Measurements from ENCODE around the gene CRYBB2. TPM values are rescaled to one million over a fixed set of nuclear protein-coding genes. Genes with fewer than 3 reads are reported as not detected.

CRYBB2 gene
- total RNA-seq, 2 donors from 2014 or later, result 0.54 TPM; not detected in 1

DNA sequence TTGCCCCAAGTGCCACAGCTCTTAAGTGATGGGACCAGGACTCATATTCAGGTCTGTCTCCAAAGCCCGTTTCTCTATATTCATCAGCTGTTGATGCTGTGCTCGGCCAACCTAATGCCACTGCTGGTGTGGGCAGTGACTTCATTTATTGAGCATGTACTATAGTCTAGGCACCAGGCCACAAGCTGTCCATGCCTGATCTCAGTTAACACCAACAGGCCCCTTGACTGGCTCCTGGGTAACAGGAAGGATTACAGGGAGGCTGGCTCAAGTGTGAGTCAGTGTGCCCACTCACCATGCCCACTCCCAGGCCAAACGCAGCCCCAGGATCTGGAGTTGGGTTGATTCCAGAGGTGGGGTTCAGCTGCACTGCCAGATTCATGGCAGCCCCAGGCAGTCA is 8.6 kb upstream of the CRYBB2 start:
- no peaks in the 10 kb centered on the region for H3K4me1 ChIP-seq (ENCODE audit: control insufficient read depth in 1 of 2, low read depth in 2 of 2)
- no peak for ATAC-seq (ENCODE audit: insufficient number of reproducible peaks, low FRiP score, low read depth)
- no peaks in the 10 kb centered on the region for H3K36me3 ChIP-seq
- TF ChIP-seq CTCF (IDR thresholded peaks at IDR 0.05), result no peak
- no peak overlapping the region for H3K27ac ChIP-seq
- H3K4me3 ChIP-seq, result no peak overlapping the region
- no peaks in the 10 kb centered on the region for H3K9me3 ChIP-seq
- no peak for DNase-seq (ENCODE audit: low spot score)
- no peaks in the 10 kb centered on the region for H3K27me3 ChIP-seq (replicated peaks; ENCODE audit: insufficient read depth)

DNA sequence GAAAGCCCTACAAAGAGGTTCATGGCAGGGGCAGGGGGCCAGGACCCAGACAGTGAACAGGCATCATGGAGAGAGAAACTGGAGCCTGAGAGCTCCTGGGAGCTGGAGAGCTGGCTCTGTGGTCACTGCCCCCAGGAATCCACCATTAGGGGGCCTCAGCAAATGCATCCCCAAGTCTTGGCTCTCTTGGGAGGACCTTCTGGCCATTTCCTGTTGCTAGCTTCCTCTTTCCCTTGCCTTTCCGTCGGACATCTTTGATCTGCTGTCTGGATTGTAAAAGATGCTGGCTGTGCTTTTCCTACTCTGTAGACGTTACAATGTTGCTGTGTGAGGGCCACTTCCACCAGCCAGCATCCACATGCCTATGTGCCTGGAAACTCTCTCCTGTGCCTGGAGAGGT is 7.1 kb upstream of the CRYBB2 start:
- DNase-seq (ENCODE audit: low spot score) (no peak), ATAC-seq (ENCODE audit: insufficient number of reproducible peaks, low FRiP score, low read depth) (no peak)
- no peaks in the 10 kb centered on the region for H3K4me1 ChIP-seq (ENCODE audit: control insufficient read depth in 1 of 2, low read depth in 2 of 2)
- no peak for TF ChIP-seq CTCF (IDR thresholded peaks at IDR 0.05)
- H3K36me3 ChIP-seq, result no peaks in the 10 kb centered on the region
- H3K9me3 ChIP-seq, result no peaks in the 10 kb centered on the region
- no peak overlapping the region for H3K4me3 ChIP-seq
- no peak overlapping the region for H3K27ac ChIP-seq
- H3K27me3 ChIP-seq (replicated peaks; ENCODE audit: insufficient read depth), result no peaks in the 10 kb centered on the region

GRCh38 chr22:25213221-25213620 is 6.2 kb upstream of the CRYBB2 start:
- no peaks in the 10 kb centered on the region for H3K9me3 ChIP-seq
- ATAC-seq (ENCODE audit: insufficient number of reproducible peaks, low FRiP score, low read depth), result no peak
- TF ChIP-seq CTCF (IDR thresholded peaks at IDR 0.05), result no peak

DNA sequence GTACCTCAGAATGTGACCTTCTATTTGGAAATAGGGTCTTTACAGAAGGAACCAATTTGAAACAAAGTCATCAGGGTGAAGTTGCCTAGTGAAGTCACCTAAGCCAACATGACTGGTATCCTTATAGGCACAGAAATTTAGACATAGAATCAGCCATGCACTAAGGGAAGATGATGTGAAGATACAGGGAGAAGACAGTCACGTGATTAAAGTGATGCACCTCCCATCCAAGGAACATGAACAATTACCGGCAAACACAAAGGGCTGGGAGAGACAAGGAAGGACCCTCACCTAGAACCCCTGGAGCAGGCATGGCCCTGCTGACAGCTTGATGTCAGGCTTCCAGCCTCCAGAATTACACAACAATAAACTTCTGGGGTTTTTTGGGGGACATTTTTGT is 3.2 kb upstream of the CRYBB2 start:
- Histone ChIP-seq H3K9me3 (no peaks in the 10 kb centered on the region), H3K4me3 (no peak overlapping the region), H3K27me3 (replicated peaks; ENCODE audit: insufficient read depth) (no peaks in the 10 kb centered on the region), H3K4me1 (ENCODE audit: control insufficient read depth in 1 of 2, low read depth in 2 of 2) (no peaks in the 10 kb centered on the region), H3K27ac (no peak overlapping the region), H3K36me3 (no peaks in the 10 kb centered on the region)
- ATAC-seq (ENCODE audit: insufficient number of reproducible peaks, low FRiP score, low read depth) (no peak), DNase-seq (ENCODE audit: low spot score) (no peak)
- no peak for TF ChIP-seq CTCF (IDR thresholded peaks at IDR 0.05)

More at GRCh38 chr22:25213221-25213620, 6.2 kb upstream of the CRYBB2 start:
- Histone ChIP-seq H3K4me3 (no peak overlapping the region), H3K27ac (no peak overlapping the region), H3K4me1 (ENCODE audit: control insufficient read depth in 1 of 2, low read depth in 2 of 2) (no peaks in the 10 kb centered on the region), H3K27me3 (replicated peaks; ENCODE audit: insufficient read depth) (no peaks in the 10 kb centered on the region), H3K36me3 (no peaks in the 10 kb centered on the region)
- DNase-seq (ENCODE audit: low spot score), result no peak

DNA sequence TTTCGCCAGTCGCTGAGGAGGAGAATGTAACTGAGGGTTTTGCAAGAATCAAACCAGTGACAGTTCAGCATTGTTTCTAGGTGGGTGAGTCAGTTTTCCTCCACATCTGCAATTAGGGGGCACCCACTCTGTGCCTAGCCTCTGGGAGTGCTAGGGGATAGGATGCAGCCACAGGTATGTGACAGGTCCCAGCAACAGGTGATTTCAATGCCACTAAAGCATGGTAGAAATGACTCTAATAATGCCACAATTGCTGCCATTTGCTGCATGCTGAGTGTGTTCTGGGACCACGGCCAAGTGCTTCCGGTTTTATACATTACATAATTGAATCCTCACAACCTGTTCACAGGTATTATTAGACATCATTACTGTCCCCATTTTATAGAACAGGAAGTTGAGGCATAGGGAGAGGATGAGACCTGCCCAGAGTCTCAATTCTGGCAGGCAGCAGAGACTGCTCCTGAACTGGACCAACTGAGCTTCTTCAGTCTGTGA is 556 bp downstream of the CRYBB2 start:
- H3K4me1 ChIP-seq (ENCODE audit: control insufficient read depth in 1 of 2, low read depth in 2 of 2), result no peaks in the 10 kb centered on the region
- no peaks in the 10 kb centered on the region for H3K27me3 ChIP-seq (replicated peaks; ENCODE audit: insufficient read depth)
- no peaks in the 10 kb centered on the region for H3K36me3 ChIP-seq
- ATAC-seq (ENCODE audit: insufficient number of reproducible peaks, low FRiP score, low read depth), result no peak
- no peak for TF ChIP-seq CTCF (IDR thresholded peaks at IDR 0.05)
- no peak for DNase-seq (ENCODE audit: low spot score)
- no peaks in the 10 kb centered on the region for H3K9me3 ChIP-seq
- no peak overlapping the region for H3K4me3 ChIP-seq
- no peak overlapping the region for H3K27ac ChIP-seq
